WTC11 (cell line): Measurements from ENCODE around the gene SMCO2. TPM values are rescaled to one million over a fixed set of nuclear protein-coding genes. Genes with fewer than 3 reads are reported as not detected.

Experiments used
- ATAC-seq: fragments of 200-7000 bp; cut with Tn5 transposase; 2 replicates; pipeline ENCODE4 v1.10.0; 2021; ENCODE audit warnings: mild to moderate bottlenecking, moderate library complexity
- CTCF ChIA-PET: fragments of 300-600 bp; sonication (Branson Sonifier 250); formaldehyde crosslinking; loops from one replicate; lab custom pipeline; 2021; ENCODE audit warnings: antibody characterized with exemption; lab: Charles Lee
- POLR2A ChIA-PET: fragments of 350-600 bp; sonication (Branson Sonifier 250); formaldehyde crosslinking; loops from one replicate; lab custom pipeline; 2021; ENCODE audit warnings: antibody characterized with exemption; lab: Charles Lee
- DNase-seq: peaks from one replicate; pipeline ENCODE4 v3.0.0; 2021; ENCODE audit warnings: low spot score
- H3K27ac Mint-ChIP-seq: 2 replicates; pipeline ENCODE4 v1.8.0; 2021; ENCODE audit warnings: mixed read lengths
- H3K27me3 Mint-ChIP-seq: 2 replicates; pipeline ENCODE4 v1.8.0; 2021; ENCODE audit warnings: low read depth, mild to moderate bottlenecking, moderate library complexity, mixed read lengths
- H3K36me3 Mint-ChIP-seq: 2 replicates; pipeline ENCODE4 v1.8.0; 2021; ENCODE audit warnings: mixed read lengths
- H3K4me1 Mint-ChIP-seq: 2 replicates; pipeline ENCODE4 v1.8.0; 2022; ENCODE audit warnings: mixed read lengths
- H3K4me3 Mint-ChIP-seq: 2 replicates; pipeline ENCODE4 v1.8.0; 2021; ENCODE audit warnings: mild to moderate bottlenecking, moderate library complexity, mixed read lengths
- H3K9me3 Mint-ChIP-seq: 2 replicates; pipeline ENCODE4 v1.8.0; 2021; ENCODE audit warnings: mixed read lengths
- AFF4 ChIP-seq: sonication (generic); formaldehyde crosslinking; IDR thresholded peaks from 2 replicates; pipeline ENCODE4 v1.8.1; 2023; ENCODE audit warnings: mild to moderate bottlenecking, missing genetic modification reagents, borderline replicate concordance
- AR ChIP-seq: fragments of 250-450 bp; sonication (Bioruptor Pico); IDR thresholded peaks from 2 replicates; pipeline ENCODE4 v1.9.0; 2021; ENCODE audit warnings: mild to moderate bottlenecking
- CREB1 ChIP-seq: sonication (generic); formaldehyde crosslinking; IDR thresholded peaks from 2 replicates; pipeline ENCODE4 v1.8.0; 2023; ENCODE audit warnings: mild to moderate bottlenecking, missing genetic modification reagents
- ESRRA ChIP-seq: sonication (generic); formaldehyde crosslinking; IDR thresholded peaks from 2 replicates; pipeline ENCODE4 v1.8.1; 2022; ENCODE audit warnings: mild to moderate bottlenecking, missing genetic modification reagents, borderline replicate concordance
- FOXP4 ChIP-seq: sonication (generic); formaldehyde crosslinking; IDR thresholded peaks from 2 replicates; pipeline ENCODE4 v1.8.0; 2022; ENCODE audit warnings: mild to moderate bottlenecking, missing genetic modification reagents
- HMGA2 ChIP-seq: fragments of 250-450 bp; sonication (Bioruptor Pico); IDR thresholded peaks from 2 replicates; pipeline ENCODE4 v1.4.0; 2021; ENCODE audit warnings: mild to moderate bottlenecking, moderate library complexity
- MXD4 ChIP-seq: fragments of 250-450 bp; sonication (Bioruptor Pico); IDR thresholded peaks from 2 replicates; pipeline ENCODE4 v1.8.0; 2021; ENCODE audit warnings: mild to moderate bottlenecking, moderate library complexity, borderline replicate concordance
- TP53 ChIP-seq: sonication (generic); formaldehyde crosslinking; IDR thresholded peaks from 2 replicates; pipeline ENCODE4 v1.8.1; 2023; ENCODE audit warnings: mild to moderate bottlenecking, missing genetic modification reagents
- ZBTB21 ChIP-seq: sonication (generic); formaldehyde crosslinking; IDR thresholded peaks from 2 replicates; pipeline ENCODE4 v1.8.1; 2023; ENCODE audit warnings: mild to moderate bottlenecking, missing genetic modification reagents, borderline replicate concordance
- ZNF423 ChIP-seq: fragments of 250-450 bp; sonication (Bioruptor Pico); IDR thresholded peaks from 2 replicates; pipeline ENCODE4 v2.1.2; 2022; ENCODE audit warnings: mild to moderate bottlenecking, moderate library complexity
- total RNA-seq: library from RNA; stranded (reverse); gene quantifications from 3 replicates; pipeline ENCODE4 v1.2.3, GENCODE V29; 2021
- TF ChIP-seq, protein P1 (sequence below): sonication (generic); formaldehyde crosslinking; IDR thresholded peaks from 2 replicates; pipeline ENCODE4 v1.8.1; 2023; ENCODE audit warnings: mild to moderate bottlenecking, missing genetic modification reagents, moderate library complexity
- TF ChIP-seq, protein P2 (sequence below): sonication (generic); formaldehyde crosslinking; conservative IDR thresholded peaks from 2 replicates; pipeline ENCODE4 v1.8.1; 2023; ENCODE audit warnings: mild to moderate bottlenecking, low read depth, missing genetic modification reagents, moderate library complexity
- TF ChIP-seq, protein P3 (sequence below): sonication (generic); formaldehyde crosslinking; IDR thresholded peaks from 2 replicates; pipeline ENCODE4 v1.8.1; 2023; ENCODE audit warnings: mild to moderate bottlenecking, missing genetic modification reagents
- TF ChIP-seq, protein P4 (sequence below): sonication (generic); formaldehyde crosslinking; conservative IDR thresholded peaks from 2 replicates; pipeline ENCODE4 v1.8.1; 2022; ENCODE audit warnings: mild to moderate bottlenecking, missing genetic modification reagents

Gene SMCO2
- total RNA-seq, 1 experiment from 2014 or later = 0.52 TPM

DNA sequence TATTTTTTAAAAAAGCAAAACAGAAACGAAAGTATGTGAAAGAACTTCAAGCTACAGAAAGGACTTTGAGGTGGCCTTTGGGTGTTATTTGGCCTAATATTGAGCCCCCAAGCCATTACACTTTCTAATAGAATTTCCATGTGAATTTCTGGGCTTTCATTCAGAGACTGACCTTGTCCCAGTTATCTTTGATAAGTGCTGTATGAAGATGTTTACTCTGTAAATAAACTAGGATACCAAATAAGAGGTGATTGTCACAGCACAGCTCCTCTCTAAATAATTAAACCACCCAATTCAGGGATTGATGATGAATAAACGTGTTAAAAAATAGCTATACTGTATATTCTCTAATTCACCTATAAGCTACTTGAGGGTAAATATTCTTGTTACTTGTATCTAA, 44.7 kb downstream of the SMCO2 start:
- no peak for TF ChIP-seq ZNF423
- TF ChIP-seq AR = no peak
- TF ChIP-seq, protein P1, sequence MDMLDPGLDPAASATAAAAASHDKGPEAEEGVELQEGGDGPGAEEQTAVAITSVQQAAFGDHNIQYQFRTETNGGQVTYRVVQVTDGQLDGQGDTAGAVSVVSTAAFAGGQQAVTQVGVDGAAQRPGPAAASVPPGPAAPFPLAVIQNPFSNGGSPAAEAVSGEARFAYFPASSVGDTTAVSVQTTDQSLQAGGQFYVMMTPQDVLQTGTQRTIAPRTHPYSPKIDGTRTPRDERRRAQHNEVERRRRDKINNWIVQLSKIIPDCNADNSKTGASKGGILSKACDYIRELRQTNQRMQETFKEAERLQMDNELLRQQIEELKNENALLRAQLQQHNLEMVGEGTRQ (CRISPR knock-in tag) = no peak
- TF ChIP-seq AFF4 (CRISPR knock-in tag) = no peak
- TF ChIP-seq HMGA2 (CRISPR knock-in tag) = no peak
- TF ChIP-seq, protein P2, sequence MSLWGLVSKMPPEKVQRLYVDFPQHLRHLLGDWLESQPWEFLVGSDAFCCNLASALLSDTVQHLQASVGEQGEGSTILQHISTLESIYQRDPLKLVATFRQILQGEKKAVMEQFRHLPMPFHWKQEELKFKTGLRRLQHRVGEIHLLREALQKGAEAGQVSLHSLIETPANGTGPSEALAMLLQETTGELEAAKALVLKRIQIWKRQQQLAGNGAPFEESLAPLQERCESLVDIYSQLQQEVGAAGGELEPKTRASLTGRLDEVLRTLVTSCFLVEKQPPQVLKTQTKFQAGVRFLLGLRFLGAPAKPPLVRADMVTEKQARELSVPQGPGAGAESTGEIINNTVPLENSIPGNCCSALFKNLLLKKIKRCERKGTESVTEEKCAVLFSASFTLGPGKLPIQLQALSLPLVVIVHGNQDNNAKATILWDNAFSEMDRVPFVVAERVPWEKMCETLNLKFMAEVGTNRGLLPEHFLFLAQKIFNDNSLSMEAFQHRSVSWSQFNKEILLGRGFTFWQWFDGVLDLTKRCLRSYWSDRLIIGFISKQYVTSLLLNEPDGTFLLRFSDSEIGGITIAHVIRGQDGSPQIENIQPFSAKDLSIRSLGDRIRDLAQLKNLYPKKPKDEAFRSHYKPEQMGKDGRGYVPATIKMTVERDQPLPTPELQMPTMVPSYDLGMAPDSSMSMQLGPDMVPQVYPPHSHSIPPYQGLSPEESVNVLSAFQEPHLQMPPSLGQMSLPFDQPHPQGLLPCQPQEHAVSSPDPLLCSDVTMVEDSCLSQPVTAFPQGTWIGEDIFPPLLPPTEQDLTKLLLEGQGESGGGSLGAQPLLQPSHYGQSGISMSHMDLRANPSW = no peak
- TF ChIP-seq, protein P3, sequence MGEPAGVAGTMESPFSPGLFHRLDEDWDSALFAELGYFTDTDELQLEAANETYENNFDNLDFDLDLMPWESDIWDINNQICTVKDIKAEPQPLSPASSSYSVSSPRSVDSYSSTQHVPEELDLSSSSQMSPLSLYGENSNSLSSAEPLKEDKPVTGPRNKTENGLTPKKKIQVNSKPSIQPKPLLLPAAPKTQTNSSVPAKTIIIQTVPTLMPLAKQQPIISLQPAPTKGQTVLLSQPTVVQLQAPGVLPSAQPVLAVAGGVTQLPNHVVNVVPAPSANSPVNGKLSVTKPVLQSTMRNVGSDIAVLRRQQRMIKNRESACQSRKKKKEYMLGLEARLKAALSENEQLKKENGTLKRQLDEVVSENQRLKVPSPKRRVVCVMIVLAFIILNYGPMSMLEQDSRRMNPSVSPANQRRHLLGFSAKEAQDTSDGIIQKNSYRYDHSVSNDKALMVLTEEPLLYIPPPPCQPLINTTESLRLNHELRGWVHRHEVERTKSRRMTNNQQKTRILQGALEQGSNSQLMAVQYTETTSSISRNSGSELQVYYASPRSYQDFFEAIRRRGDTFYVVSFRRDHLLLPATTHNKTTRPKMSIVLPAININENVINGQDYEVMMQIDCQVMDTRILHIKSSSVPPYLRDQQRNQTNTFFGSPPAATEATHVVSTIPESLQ (CRISPR knock-in tag) = no peak
- no peak for TF ChIP-seq MXD4 (CRISPR knock-in tag)
- no peak for TF ChIP-seq TP53 (CRISPR knock-in tag)
- no peak for TF ChIP-seq ESRRA (CRISPR knock-in tag)
- no peak for TF ChIP-seq CREB1 (CRISPR knock-in tag)
- TF ChIP-seq, protein P4, sequence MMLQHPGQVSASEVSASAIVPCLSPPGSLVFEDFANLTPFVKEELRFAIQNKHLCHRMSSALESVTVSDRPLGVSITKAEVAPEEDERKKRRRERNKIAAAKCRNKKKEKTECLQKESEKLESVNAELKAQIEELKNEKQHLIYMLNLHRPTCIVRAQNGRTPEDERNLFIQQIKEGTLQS = no peak
- TF ChIP-seq ZBTB21 (CRISPR knock-in tag) = no peak
- TF ChIP-seq FOXP4 (CRISPR knock-in tag) = no peak
- H3K4me1 Mint-ChIP-seq = no peaks in the 10 kb centered on the region
- no peak for ATAC-seq
- no peaks in the 10 kb centered on the region for H3K27me3 Mint-ChIP-seq
- DNase-seq = no peak
- peaks cover 7% of the 10 kb centered on the region; the same call in 1 of the 2 replicates for H3K9me3 Mint-ChIP-seq
- CTCF ChIA-PET = no interaction called here
- no peak overlapping the region for H3K4me3 Mint-ChIP-seq
- POLR2A ChIA-PET = no interaction called here
- no peaks in the 10 kb centered on the region for H3K36me3 Mint-ChIP-seq
- no peak overlapping the region for H3K27ac Mint-ChIP-seq
